Glutamatergic neuron (in vitro differentiated cells): ENCODE data around the gene PPIE. TPM values are rescaled to one million over a fixed set of nuclear protein-coding genes. Genes with fewer than 3 reads are reported as not detected.
"Not testable (repeated sequence)": the region's sequence is repeated elsewhere in the genome, so short reads cannot be mapped to it uniquely, and the experiment has no call there.

Experiments
- DNase-seq: peaks from one replicate; pipeline ENCODE4 v3.0.0; 2022
- H3K27ac Mint-ChIP-seq: one replicate; pipeline ENCODE4 v1.8.0; 2020; ENCODE audit warnings: mild to moderate bottlenecking, mixed read lengths, inconsistent platforms; ENCODE audit not compliant: unreplicated experiment
- H3K27me3 Mint-ChIP-seq: one replicate; pipeline ENCODE4 v1.8.0; 2020; ENCODE audit warnings: mild to moderate bottlenecking, moderate library complexity, mixed read lengths, inconsistent platforms; ENCODE audit not compliant: unreplicated experiment
- H3K36me3 Mint-ChIP-seq: one replicate; pipeline ENCODE4 v1.8.0; 2020; ENCODE audit warnings: mild to moderate bottlenecking, mixed read lengths, inconsistent platforms; ENCODE audit not compliant: unreplicated experiment
- H3K4me1 Mint-ChIP-seq: one replicate; pipeline ENCODE4 v1.8.0; 2020; ENCODE audit warnings: mild to moderate bottlenecking, low read depth, mixed read lengths, inconsistent platforms; ENCODE audit not compliant: unreplicated experiment
- H3K4me3 Mint-ChIP-seq: one replicate; pipeline ENCODE4 v1.8.0; 2020; ENCODE audit warnings: mild to moderate bottlenecking, mixed read lengths, inconsistent platforms; ENCODE audit not compliant: unreplicated experiment
- H3K9me3 Mint-ChIP-seq: one replicate; pipeline ENCODE4 v1.8.0; 2020; ENCODE audit warnings: mild to moderate bottlenecking, moderate library complexity, mixed read lengths, inconsistent platforms; ENCODE audit not compliant: unreplicated experiment
- CTCF ChIP-seq: fragments of 200-600 bp; sonication (generic); IDR thresholded peaks from one replicate; pipeline ENCODE4 v1.5.0; 2021; ENCODE audit not compliant: partially characterized antibody, unreplicated experiment
- total RNA-seq: library from RNA; stranded (reverse); fragmentation: NEBNext Ultra II Directional; extraction: Animal tissue kit (Norgen Biotek cat#: 25700); gene quantifications from one replicate; pipeline ENCODE4 v1.2.1, GENCODE V29; 2021; ENCODE audit not compliant: unreplicated experiment

The PPIE gene
- total RNA-seq, 1 donor from 2014 or later, result 28.8 TPM

GRCh38 chr1:39769502-39769901 lies 30.8 kb downstream of the PPIE start:
- not testable (repeated sequence) for H3K4me1 Mint-ChIP-seq, H3K27ac Mint-ChIP-seq, H3K36me3 Mint-ChIP-seq, H3K9me3 Mint-ChIP-seq, DNase-seq, H3K4me3 Mint-ChIP-seq, H3K27me3 Mint-ChIP-seq

- H3K27ac Mint-ChIP-seq, H3K9me3 Mint-ChIP-seq, H3K36me3 Mint-ChIP-seq, H3K4me1 Mint-ChIP-seq, DNase-seq, H3K27me3 Mint-ChIP-seq, H3K4me3 Mint-ChIP-seq: not testable (repeated sequence)
Observed at GRCh38 chr1:39770100-39771021, 31.7 kb downstream of the PPIE start.

GRCh38 chr1:39771022-39771532 lies 32.4 kb downstream of the PPIE start, which contains the start of gene OXCT2:
Gene OXCT2 (minus strand): TSS chr1:39771348. CDS start chr1:39771255, 93 bp downstream.
- H3K9me3 Mint-ChIP-seq, DNase-seq, H3K4me3 Mint-ChIP-seq, H3K36me3 Mint-ChIP-seq, H3K4me1 Mint-ChIP-seq, H3K27ac Mint-ChIP-seq, H3K27me3 Mint-ChIP-seq: not testable (repeated sequence)

- DNase-seq, H3K27ac Mint-ChIP-seq, H3K4me1 Mint-ChIP-seq: not testable (repeated sequence)
Observed at GRCh38 chr1:39773369-39773979, 34.8 kb downstream of the PPIE start.

GRCh38 chr1:39775141-39775540 lies 36.5 kb downstream of the PPIE start:
- not testable (repeated sequence) for H3K4me1 Mint-ChIP-seq, H3K27me3 Mint-ChIP-seq, H3K9me3 Mint-ChIP-seq, DNase-seq, H3K4me3 Mint-ChIP-seq, H3K36me3 Mint-ChIP-seq, H3K27ac Mint-ChIP-seq

More at GRCh38 chr1:39773369-39773979, 34.8 kb downstream of the PPIE start:
- not testable (repeated sequence) for H3K9me3 Mint-ChIP-seq, H3K36me3 Mint-ChIP-seq, H3K27me3 Mint-ChIP-seq, H3K4me3 Mint-ChIP-seq

- not testable (repeated sequence) for H3K9me3 Mint-ChIP-seq, H3K4me1 Mint-ChIP-seq, H3K4me3 Mint-ChIP-seq, H3K27ac Mint-ChIP-seq, H3K36me3 Mint-ChIP-seq, DNase-seq, H3K27me3 Mint-ChIP-seq
Observed at GRCh38 chr1:39775676-39776399, 37.2 kb downstream of the PPIE start.

- DNase-seq, result no peak
- Mint-ChIP-seq H3K4me3 (no peak overlapping the region), H3K27ac (no peak overlapping the region), H3K9me3 (peaks cover 2% of the 10 kb centered on the region), H3K27me3 (peaks cover 2% of the 10 kb centered on the region), H3K4me1 (no peaks in the 10 kb centered on the region), H3K36me3 (no peaks in the 10 kb centered on the region)
- TF ChIP-seq CTCF, result no peak
Observed at GRCh38 chr1:39776400-39776713, 37.7 kb downstream of the PPIE start.
